RCC 7860 (cell line): ENCODE results near the gene HECTD4.
"Not testable (repeated sequence)": the region's sequence is repeated elsewhere in the genome, so short reads cannot be mapped to it uniquely, and the experiment has no call there.

Experiments used
- DNase-seq: peaks from one replicate; pipeline ENCODE4 v3.0.0-alpha.2; 2015; ENCODE audit warnings: low spot score
- FAIRE-seq: peaks from 2 replicates; lab custom pipeline; 2012; peaks lifted over from hg19 to GRCh38; lab: Jason Lieb, UNC

HECTD4 gene

GRCh38 chr12:112406519-112407488, 24.6 kb upstream of the HECTD4 start:
- DNase-seq (no peak), FAIRE-seq (no peak)

DNA sequence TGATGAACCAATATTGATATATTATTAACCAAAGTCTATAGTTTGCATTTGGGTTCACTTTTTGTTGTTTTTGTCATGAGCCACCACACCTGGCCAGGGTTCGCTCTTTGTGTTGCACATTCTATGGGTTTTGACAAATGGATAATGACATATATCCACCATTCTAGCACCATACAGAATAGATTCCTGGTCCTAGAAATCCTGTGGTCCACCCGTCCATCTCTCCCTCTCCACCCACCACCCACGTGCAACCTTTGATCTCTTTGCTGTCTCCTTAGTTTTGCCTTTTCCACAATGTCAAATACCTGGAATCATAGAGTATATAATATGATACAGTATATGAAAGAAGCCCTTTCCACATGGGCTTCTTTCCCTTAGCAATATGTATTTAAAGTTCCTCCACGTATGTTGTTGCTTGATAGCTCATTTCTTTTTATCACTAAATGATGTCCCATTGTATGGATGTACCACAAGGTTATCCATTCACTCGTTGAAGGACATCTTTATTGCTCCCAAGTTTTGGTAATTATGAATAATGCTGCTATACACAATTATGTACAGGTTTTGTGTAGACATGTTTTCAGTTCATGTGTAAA, 19.8 kb upstream of the HECTD4 start:
- FAIRE-seq (no peak), DNase-seq (no peak)

GRCh38 chr12:112401054-112401453, 18.8 kb upstream of the HECTD4 start:
- FAIRE-seq = no peak
- no peak for DNase-seq

GRCh38 chr12:112393328-112393727, 11.1 kb upstream of the HECTD4 start:
- DNase-seq (no peak), FAIRE-seq (no peak)

- not testable (repeated sequence) for FAIRE-seq, DNase-seq
Observed at GRCh38 chr12:112389922-112390654, 7.9 kb upstream of the HECTD4 start.

DNA sequence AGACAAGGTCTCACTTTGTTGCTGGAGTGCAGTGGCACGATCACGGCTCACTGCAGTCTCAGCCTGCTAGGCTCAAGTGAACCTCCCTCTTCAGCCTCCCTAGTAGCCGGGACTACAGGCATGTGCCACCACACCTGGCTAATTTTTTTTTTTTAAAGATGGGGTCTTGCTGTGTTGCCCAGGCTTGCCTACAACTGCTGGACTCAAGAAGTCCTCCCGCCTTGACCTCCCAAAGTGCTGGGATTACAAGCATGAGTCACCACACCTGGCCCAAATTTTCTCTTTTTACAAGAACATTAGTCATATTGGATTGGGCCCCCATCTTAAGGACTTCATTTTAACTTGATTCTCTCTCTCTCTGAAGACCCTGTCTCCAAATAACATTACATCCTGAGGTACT, 7.0 kb upstream of the HECTD4 start:
- FAIRE-seq = no peak

DNA sequence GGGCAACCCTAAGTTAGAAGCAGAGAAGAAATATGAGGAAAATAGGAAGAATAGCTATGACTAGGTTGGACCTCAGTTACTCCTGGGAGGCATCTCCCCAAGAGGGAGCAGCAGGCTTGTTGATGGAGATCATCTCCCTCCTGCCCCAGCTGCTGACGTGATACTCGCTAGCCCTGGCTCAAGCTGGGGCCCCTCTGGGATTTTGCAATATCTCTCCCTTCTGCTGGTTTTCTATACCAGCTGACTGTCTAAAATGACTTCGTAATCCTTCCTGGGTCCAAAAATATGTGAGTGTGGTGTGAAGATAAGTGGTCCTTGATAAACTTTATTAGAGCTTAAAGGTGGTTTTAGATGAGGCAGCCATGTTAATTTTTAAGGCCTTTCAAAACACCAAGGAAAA, 4.5 kb upstream of the HECTD4 start:
- no peak for FAIRE-seq
- no peak for DNase-seq

More for the DNA sequence above, 7.0 kb upstream of the HECTD4 start:
- no peak for DNase-seq

DNA sequence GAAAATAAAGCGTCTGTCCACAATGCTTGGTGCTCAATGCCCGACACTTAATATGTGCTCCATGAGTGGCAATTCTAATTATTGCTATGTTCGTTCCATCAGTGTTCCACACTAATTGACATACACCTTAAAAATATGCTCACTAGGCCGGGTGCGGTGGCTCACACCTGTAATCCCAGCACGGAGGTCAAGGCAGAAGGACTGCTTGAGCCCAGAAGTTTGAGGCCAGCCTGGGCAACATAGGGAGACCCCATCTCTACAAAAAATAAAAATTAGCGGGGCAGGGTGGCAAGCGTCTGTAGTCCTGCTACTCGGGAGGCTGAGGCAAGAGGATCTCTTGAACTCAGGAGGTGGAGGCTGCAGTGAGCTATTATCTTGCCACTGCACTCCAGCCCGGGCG, 635 bp upstream of the HECTD4 start:
- DNase-seq = no peak
- FAIRE-seq = no peak

- no peak for FAIRE-seq
- DNase-seq = no peak
Observed at GRCh38 chr12:112381406-112381882, 787 bp downstream of the HECTD4 start.

DNA sequence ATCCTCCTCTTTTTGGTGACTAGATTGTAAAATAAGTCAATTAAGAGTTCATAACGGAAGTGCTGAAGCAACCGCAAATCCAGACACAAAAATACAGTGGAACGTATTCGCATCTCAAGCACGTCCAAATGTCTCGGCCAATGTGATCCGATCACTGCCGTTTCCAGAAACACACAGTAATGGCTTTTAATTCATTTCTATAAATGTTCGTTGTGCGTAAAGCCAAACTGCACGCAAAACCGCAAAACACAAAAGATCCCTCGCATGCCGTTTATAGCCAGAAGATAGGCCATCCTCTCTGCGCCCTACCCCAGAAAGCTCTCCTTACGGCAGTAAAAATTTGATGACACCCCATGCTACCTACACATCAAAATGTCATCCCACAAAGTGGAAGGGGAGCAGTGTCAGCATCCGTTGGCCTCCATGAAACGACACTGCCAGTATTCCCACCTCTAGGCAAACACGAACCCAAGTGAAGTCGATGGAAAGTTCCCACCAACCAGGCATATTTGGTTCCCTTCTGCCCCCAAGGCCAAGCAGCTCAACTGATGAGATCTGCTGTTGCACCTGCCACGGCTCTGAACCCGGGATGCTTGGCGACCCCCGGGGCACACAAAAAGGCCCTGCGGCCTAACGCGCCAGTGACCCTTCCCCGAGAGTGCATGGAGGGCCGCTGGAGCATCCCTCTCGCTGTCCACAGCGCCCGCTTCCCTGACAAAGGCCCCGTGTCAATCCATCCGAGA, 1.4 kb downstream of the HECTD4 start:
- no peak for FAIRE-seq
- no peak for DNase-seq

- DNase-seq = no peak
Observed at GRCh38 chr12:112375105-112375504, 7.1 kb downstream of the HECTD4 start.

GRCh38 chr12:112374166-112374740, 8.0 kb downstream of the HECTD4 start:
- FAIRE-seq (no peak), DNase-seq (no peak)

More at GRCh38 chr12:112375105-112375504, 7.1 kb downstream of the HECTD4 start:
- no peak for FAIRE-seq

- no peak for DNase-seq
Observed at GRCh38 chr12:112370868-112371510, 11.2 kb downstream of the HECTD4 start.

GRCh38 chr12:112370199-112370598, 12.0 kb downstream of the HECTD4 start:
- DNase-seq (no peak), FAIRE-seq (no peak)

More at GRCh38 chr12:112370868-112371510, 11.2 kb downstream of the HECTD4 start:
- no peak for FAIRE-seq

GRCh38 chr12:112368856-112369255, 13.4 kb downstream of the HECTD4 start:
- no peak for FAIRE-seq
- no peak for DNase-seq

DNA sequence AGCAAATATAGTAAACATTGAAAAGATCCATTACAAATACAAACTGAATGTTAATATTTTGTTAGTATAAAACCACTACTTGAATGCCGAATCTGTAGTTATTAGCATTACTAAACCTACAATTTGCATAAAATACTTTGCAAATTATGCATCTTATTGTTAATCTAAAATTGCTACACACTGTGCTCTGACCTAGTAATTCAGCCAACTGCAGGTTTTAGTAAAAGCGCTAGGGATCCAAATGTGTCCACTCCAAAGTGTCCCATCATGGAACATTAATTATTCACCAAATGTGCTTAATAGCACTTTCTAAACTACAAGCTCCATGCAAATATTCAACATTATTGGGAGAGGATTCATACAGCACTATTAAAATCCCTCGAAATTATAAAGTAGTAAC, 14.3 kb downstream of the HECTD4 start:
- no peak for DNase-seq
- FAIRE-seq = no peak

GRCh38 chr12:112362310-112362709, 19.9 kb downstream of the HECTD4 start:
- no peak for DNase-seq
- FAIRE-seq = no peak

DNA sequence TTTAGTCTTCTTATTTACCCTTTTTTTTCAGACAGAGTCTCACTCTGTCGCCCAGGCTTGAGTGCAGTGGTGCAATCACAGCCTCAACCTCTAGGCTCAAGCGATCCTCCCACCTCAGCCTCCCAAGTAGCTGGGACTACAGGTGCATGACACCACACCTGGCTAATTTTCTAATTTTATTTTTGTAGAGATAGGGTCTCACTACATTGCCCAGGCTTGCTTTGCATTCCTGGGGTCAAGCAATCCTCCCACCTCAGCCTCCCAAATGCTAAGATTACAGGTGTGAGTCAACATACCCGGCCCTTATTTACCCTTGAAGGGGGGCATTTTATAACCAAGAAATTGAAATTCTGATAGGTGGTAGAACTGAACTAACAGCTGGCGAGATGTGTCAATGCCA, 21.0 kb downstream of the HECTD4 start:
- DNase-seq (no peak), FAIRE-seq (no peak)

DNA sequence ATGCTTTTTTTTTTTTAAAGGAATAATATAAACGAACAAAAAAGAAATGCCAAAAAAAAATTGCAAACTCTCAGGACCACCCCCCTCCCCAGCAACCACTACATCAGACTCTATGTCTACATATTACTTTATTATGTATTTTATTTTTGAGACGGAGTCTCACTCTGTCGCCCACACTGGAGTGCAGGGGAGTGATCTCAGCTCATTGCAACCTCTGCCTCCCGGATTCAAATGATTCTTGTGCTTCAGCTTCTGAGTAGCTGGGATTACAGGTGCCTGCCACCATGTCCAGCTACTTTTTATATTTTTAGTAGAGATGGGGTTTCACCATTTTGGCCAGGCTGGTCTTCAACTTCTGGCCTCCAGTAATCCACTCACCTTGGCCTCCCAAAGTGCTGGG, 22.9 kb downstream of the HECTD4 start:
- DNase-seq (no peak), FAIRE-seq (no peak)

DNA sequence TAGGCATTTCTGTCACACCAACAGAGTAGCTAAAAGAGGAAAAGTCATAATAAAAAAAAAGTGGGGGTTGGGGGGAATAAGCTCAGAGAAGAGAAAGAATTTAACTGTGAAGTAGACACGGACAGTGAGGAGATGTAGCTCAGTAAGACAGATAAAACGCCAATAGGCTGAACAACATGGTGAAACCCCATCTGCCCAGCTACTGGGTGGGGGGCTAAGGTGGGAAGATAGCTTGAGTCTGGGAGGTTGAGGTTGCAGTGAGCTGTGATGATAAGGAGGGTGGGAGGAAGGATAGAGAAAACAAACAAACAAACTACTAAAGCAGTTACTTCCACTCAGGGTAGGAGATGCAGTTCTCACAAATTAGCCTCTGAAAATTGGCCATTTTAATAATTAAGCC, 25.0 kb downstream of the HECTD4 start:
- no peak for FAIRE-seq
- no peak for DNase-seq
